GM18526 (cell line): ENCODE results near the gene RASAL3.

Experiments
- POLR2A ChIP-seq: IDR thresholded peaks from 3 replicates; pipeline ENCODE4 v1.6.1; 2011; ENCODE audit not compliant: insufficient read length; ENCODE audit errors: extremely low read depth

The RASAL3 gene

GRCh38 chr19:15421721-15422260, 42.6 kb downstream of the RASAL3 start:
- no peak for TF ChIP-seq POLR2A

GRCh38 chr19:15421136-15421695, 43.1 kb downstream of the RASAL3 start:
- no peak for TF ChIP-seq POLR2A

- no peak for TF ChIP-seq POLR2A
Observed at GRCh38 chr19:15419413-15420025, 44.8 kb downstream of the RASAL3 start.

- peak; percentile 96 for TF ChIP-seq POLR2A
Observed at GRCh38 chr19:15418579-15419412, 45.5 kb downstream of the RASAL3 start, which contains the start of gene AKAP8L. Gene AKAP8L (minus strand): TSS chr19:15418988. CDS start chr19:15418923, 65 bp downstream.

GRCh38 chr19:15418231-15418578, 46.1 kb downstream of the RASAL3 start:
- TF ChIP-seq POLR2A, result no peak

DNA sequence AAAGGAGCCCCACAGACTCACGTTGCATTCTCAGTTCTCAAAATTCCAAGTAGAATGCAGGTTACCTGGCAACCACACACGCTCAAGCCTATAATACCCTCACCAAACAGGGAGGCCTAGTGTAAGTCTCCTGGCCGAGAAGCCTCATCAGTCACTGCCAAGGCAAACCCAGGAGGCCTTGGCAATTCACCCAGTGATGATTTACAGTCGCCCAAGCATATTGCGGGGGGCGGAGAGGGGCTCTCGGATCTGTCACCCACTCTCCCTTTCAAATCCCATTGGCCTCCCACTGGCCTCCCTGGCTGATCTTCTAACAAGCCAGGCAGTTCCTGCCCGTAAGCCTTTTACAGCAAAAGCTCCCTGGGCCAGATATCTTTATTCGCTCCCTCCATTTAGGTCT, 46.6 kb downstream of the RASAL3 start:
- no peak for TF ChIP-seq POLR2A

- TF ChIP-seq POLR2A, result no peak
Observed at GRCh38 chr19:15412832-15413231, 51.5 kb downstream of the RASAL3 start.

- no peak for TF ChIP-seq POLR2A
Observed at GRCh38 chr19:15404780-15405211, 59.5 kb downstream of the RASAL3 start.

GRCh38 chr19:15404097-15404779, 60.1 kb downstream of the RASAL3 start:
- TF ChIP-seq POLR2A, result no peak

GRCh38 chr19:15403151-15403531, 61.2 kb downstream of the RASAL3 start:
- no peak for TF ChIP-seq POLR2A

DNA sequence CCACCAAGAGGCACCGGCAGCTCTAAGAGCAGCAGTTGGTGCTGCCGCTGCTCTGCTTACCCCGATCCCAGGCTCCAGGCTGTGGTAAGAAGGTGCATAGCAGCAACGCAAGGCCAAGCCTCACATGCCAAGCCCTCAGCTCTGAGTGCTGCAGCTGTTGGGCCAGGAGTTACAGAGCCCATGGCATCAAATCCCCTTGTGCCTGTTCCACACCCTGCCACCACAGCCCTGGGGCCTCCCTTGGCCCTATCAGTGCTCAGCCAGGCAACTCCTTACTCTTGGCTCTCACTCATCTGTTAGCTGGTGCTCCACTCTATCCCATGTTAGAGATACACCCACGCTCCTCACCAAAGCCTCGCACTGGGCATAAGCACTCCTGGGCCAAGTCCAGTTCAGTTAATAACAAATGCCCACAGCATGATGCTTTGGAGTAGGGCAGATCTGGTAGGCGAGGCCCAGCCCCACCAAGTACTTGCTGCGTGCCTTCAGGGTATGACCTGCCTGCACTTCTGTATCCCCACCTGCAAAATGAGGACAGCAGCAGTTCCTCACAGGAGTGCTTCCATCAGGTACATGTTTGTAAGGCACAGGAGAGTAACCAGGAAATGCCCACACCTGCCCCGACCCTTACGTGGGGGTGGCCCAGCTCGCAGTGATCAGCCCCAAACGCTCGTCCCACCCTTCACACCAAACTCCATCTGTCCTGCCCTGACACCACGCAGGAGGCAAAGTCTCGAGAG, 61.8 kb downstream of the RASAL3 start:
- no peak for TF ChIP-seq POLR2A
